ENCODE results near the gene COQ10A.

The COQ10A gene

GRCh38 chr12:56256326-56256960, 10.3 kb upstream of the COQ10A start:
- DNase-seq (ENCODE audit: extremely low read depth, insufficient read length), result no peak
- no peak for TF ChIP-seq CTCF (IDR thresholded peaks at IDR 0.05; ENCODE audit: insufficient read depth, low read length, poor library complexity, severe bottlenecking)
- peaks cover 34% of the 10 kb centered on the region for H3K36me3 ChIP-seq (ENCODE audit: control insufficient read depth, insufficient read depth, low read length)
- no peak overlapping the region for H3K4me3 ChIP-seq (replicated peaks; ENCODE audit: low read depth, low read length)
- H3K27me3 ChIP-seq (replicated peaks; ENCODE audit: control insufficient read depth, insufficient read depth, low read length), result no peaks in the 10 kb centered on the region

- DNase-seq (ENCODE audit: extremely low read depth, insufficient read length), result no peak
- Histone ChIP-seq H3K27me3 (replicated peaks; ENCODE audit: control insufficient read depth, insufficient read depth, low read length) (no peaks in the 10 kb centered on the region), H3K4me3 (replicated peaks; ENCODE audit: low read depth, low read length) (peak overlapping the region; percentile 84), H3K36me3 (ENCODE audit: control insufficient read depth, insufficient read depth, low read length) (peaks cover 31% of the 10 kb centered on the region)
- TF ChIP-seq CTCF (IDR thresholded peaks at IDR 0.05; ENCODE audit: insufficient read depth, low read length, poor library complexity, severe bottlenecking), result no peak
Measured at GRCh38 chr12:56257071-56257470, 9.7 kb upstream of the COQ10A start.

- no peak for DNase-seq (ENCODE audit: extremely low read depth, insufficient read length)
- peak overlapping the region; percentile 84 for H3K4me3 ChIP-seq (replicated peaks; ENCODE audit: low read depth, low read length)
- H3K36me3 ChIP-seq (ENCODE audit: control insufficient read depth, insufficient read depth, low read length), result peaks cover 30% of the 10 kb centered on the region
- peak; percentile 5 for TF ChIP-seq CTCF (IDR thresholded peaks at IDR 0.05; ENCODE audit: insufficient read depth, low read length, poor library complexity, severe bottlenecking)
- no peaks in the 10 kb centered on the region for H3K27me3 ChIP-seq (replicated peaks; ENCODE audit: control insufficient read depth, insufficient read depth, low read length)
Measured at GRCh38 chr12:56257491-56258067, 9.2 kb upstream of the COQ10A start.

DNA sequence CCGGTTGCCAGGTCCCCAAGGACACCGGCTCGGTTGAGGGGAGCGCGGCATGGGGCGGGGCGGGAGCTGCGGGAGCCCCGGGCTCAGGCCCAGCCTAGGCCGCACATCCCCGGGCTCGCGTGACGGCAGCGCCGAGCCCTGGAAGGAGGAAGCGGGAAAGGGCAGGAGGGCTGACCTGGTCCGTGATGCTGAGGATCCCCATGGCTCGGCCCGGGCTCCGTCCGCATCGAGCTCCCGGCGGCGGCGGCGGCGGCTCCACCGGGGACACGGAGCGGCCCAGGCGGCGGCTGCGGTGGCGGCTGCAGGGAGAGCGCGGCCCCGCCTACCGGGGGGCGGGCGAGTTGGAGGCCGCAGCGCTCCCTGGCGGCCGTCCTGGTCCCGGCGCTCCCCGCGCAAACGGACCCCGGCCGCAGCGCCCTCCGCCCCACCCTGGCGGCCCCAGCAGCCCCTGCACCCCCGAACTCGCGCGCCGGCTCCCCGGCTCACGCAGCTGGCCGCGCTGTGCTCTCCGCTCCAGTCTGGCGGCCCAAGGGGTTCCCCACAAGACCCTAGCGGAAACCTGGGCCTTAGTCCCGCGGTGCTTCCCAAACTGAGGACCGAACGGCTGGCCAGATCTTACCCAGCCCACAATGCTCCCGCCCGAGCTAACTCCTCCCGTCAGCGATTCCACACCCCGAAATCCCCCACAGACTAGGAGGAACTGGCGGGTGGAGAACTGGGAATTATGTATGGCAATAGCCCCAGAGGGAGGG, 8.5 kb upstream of the COQ10A start, which contains the start of gene ANKRD52:
ANKRD52 (minus strand) TSS at position 317 of the 752 bp plus-strand sequence; CDS start at position 202, 115 bp downstream.
- DNase-seq (ENCODE audit: extremely low read depth, insufficient read length), result peak; percentile 88
- peaks cover 23% of the 10 kb centered on the region for H3K36me3 ChIP-seq (ENCODE audit: control insufficient read depth, insufficient read depth, low read length)
- TF ChIP-seq CTCF (IDR thresholded peaks at IDR 0.05; ENCODE audit: insufficient read depth, low read length, poor library complexity, severe bottlenecking), result no peak
- no peaks in the 10 kb centered on the region for H3K27me3 ChIP-seq (replicated peaks; ENCODE audit: control insufficient read depth, insufficient read depth, low read length)
- H3K4me3 ChIP-seq (replicated peaks; ENCODE audit: low read depth, low read length), result peak within 1 kb of the TSS; percentile 84

DNA sequence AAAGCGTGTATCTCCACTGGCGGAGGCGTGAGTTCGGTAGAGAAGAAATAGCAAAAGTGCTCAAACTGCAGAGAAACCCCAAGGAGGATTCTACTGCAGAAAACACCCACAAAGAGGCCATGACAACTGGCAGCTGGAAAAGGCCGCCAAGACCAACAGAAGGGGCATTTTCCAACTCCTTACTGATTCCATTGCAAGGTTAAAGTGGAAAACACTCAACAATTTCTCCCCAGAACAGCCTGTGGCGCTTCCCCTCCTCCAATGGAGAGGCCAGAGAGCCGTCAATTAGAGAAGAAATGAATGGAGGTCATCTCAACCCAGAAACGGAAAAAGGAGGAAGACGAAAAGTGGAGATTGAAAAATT, 7.9 kb upstream of the COQ10A start:
- peaks cover 18% of the 10 kb centered on the region for H3K36me3 ChIP-seq (ENCODE audit: control insufficient read depth, insufficient read depth, low read length)
- peak overlapping the region; percentile 84 for H3K4me3 ChIP-seq (replicated peaks; ENCODE audit: low read depth, low read length)
- H3K27me3 ChIP-seq (replicated peaks; ENCODE audit: control insufficient read depth, insufficient read depth, low read length), result no peaks in the 10 kb centered on the region
- TF ChIP-seq CTCF (IDR thresholded peaks at IDR 0.05; ENCODE audit: insufficient read depth, low read length, poor library complexity, severe bottlenecking), result no peak
- DNase-seq (ENCODE audit: extremely low read depth, insufficient read length), result no peak
